ENCODE results near the gene MTTP.

The MTTP gene

DNA sequence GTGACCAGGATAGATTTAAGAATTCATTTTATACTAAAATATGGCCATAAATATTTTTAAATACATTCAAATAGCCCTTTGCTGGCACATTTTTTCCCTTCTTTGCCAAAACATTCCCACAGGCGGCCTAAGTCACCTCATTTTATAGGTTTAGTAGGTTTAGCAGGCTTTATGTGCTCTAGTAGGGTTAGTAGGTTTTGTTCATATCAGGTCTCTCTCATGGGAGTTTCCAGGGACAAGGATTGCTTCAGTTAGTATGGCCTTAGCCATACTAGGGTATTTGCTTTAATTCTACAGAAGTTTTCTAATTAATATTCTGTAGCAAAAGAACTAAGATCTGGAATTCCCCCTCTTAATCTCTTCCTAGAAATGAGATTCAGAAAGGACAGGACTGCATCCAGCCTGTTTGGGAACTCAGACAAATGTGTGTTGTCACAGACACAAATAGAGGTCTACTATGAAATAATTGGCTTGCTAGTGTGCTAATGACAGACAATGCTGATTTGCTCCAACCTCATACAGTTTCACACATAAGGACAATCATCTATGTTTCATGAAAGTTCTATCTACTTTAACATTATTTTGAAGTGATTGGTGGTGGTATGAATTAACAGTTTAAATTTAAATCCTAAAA, 772 bp upstream of the MTTP start:
- TF ChIP-seq CREB1 (IDR thresholded peaks at IDR 0.05; ENCODE audit: low read depth), result no peak
- no peak for TF ChIP-seq REST (IDR thresholded peaks at IDR 0.05; ENCODE audit: low read depth)
- no peak for TF ChIP-seq NFIC (IDR thresholded peaks at IDR 0.05)
- TF ChIP-seq YY1 (IDR thresholded peaks at IDR 0.05; ENCODE audit: low read depth), result no peak
- no peak for TF ChIP-seq TAF1 (IDR thresholded peaks at IDR 0.05; ENCODE audit: low read depth)
- no peak for TF ChIP-seq FOXM1 (IDR thresholded peaks at IDR 0.05; ENCODE audit: borderline replicate concordance, low read depth)
- no peak for TF ChIP-seq EP300 (IDR thresholded peaks at IDR 0.05; ENCODE audit: borderline replicate concordance)
- no peak for TF ChIP-seq TCF12 (IDR thresholded peaks at IDR 0.05; ENCODE audit: low read depth)
- TF ChIP-seq RAD21 (IDR thresholded peaks at IDR 0.05; ENCODE audit: low read depth), result no peak
- no peak for TF ChIP-seq EGR1 (IDR thresholded peaks at IDR 0.05)
- no peak for TF ChIP-seq USF1 (IDR thresholded peaks at IDR 0.05)
- no peak for TF ChIP-seq TEAD4 (IDR thresholded peaks at IDR 0.05)
- TF ChIP-seq ZBTB7A (IDR thresholded peaks at IDR 0.05; ENCODE audit: low read depth), result no peak
- TF ChIP-seq CEBPB (IDR thresholded peaks at IDR 0.05), result no peak
- TF ChIP-seq, protein P1, sequence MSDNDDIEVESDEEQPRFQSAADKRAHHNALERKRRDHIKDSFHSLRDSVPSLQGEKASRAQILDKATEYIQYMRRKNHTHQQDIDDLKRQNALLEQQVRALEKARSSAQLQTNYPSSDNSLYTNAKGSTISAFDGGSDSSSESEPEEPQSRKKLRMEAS (IDR thresholded peaks at IDR 0.05), result no peak

GRCh38 chr4:99578714-99579113, 4.1 kb downstream of the MTTP start:
- TF ChIP-seq TEAD4 (IDR thresholded peaks at IDR 0.05), result no peak
- TF ChIP-seq YY1 (IDR thresholded peaks at IDR 0.05; ENCODE audit: low read depth), result no peak
- no peak for TF ChIP-seq TCF12 (IDR thresholded peaks at IDR 0.05; ENCODE audit: low read depth)
- no peak for TF ChIP-seq FOXM1 (IDR thresholded peaks at IDR 0.05; ENCODE audit: borderline replicate concordance, low read depth)
- TF ChIP-seq EGR1 (IDR thresholded peaks at IDR 0.05), result no peak
- TF ChIP-seq, protein P1 (IDR thresholded peaks at IDR 0.05), result no peak
- no peak for TF ChIP-seq CREB1 (IDR thresholded peaks at IDR 0.05; ENCODE audit: low read depth)
- no peak for TF ChIP-seq EP300 (IDR thresholded peaks at IDR 0.05; ENCODE audit: borderline replicate concordance)
- no peak for TF ChIP-seq USF1 (IDR thresholded peaks at IDR 0.05)
- no peak for TF ChIP-seq NFIC (IDR thresholded peaks at IDR 0.05)

DNA sequence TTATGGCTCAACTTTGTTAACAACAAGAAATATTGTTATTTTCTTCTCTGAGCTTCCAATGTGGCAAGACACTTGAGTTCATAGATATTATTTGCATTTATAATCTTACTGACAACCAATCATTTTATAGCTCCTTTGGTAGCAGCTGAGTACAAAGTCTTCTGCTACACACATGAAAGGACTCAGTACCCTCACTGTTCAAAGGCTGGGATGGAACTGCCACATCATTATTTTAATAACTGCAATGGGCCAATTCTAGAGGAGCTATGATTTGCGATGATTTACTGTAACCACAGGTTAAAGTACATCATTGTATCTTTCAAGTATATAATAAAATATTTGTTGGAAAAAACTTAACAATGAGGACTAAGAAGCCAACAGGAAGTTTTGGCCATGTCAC, 10.9 kb downstream of the MTTP start:
- TF ChIP-seq, protein P1 (IDR thresholded peaks at IDR 0.05), result no peak
- TF ChIP-seq TAF1 (IDR thresholded peaks at IDR 0.05; ENCODE audit: low read depth) (no peak), TEAD4 (IDR thresholded peaks at IDR 0.05) (no peak), TCF12 (IDR thresholded peaks at IDR 0.05; ENCODE audit: low read depth) (no peak), CEBPB (IDR thresholded peaks at IDR 0.05) (no peak), NFIC (IDR thresholded peaks at IDR 0.05) (no peak)

DNA sequence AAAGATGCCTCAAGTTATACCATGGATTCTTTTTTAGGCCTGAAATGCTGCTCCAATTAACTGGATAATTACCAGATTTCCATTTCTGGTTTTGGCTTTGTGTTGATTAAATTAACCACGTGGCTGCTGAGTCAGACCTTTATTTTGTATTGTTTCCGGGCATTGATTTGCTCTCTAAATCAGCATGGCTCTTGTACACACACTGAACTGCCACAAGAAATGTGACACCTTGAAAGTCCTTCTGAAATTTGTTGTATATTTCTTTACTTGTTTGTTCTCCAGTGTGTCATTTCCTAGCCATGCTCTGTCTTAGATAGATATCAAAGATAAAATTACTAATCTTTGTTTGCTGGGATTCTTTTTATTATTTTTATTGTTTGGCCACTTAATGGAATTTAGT, 11.7 kb downstream of the MTTP start:
- TF ChIP-seq TAF1 (IDR thresholded peaks at IDR 0.05; ENCODE audit: low read depth) (no peak), TEAD4 (IDR thresholded peaks at IDR 0.05) (no peak), EP300 (IDR thresholded peaks at IDR 0.05; ENCODE audit: borderline replicate concordance) (no peak), EGR1 (IDR thresholded peaks at IDR 0.05) (no peak), CREB1 (IDR thresholded peaks at IDR 0.05; ENCODE audit: low read depth) (no peak), FOXM1 (IDR thresholded peaks at IDR 0.05; ENCODE audit: borderline replicate concordance, low read depth) (no peak), YY1 (IDR thresholded peaks at IDR 0.05; ENCODE audit: low read depth) (no peak), TCF12 (IDR thresholded peaks at IDR 0.05; ENCODE audit: low read depth) (no peak), REST (IDR thresholded peaks at IDR 0.05; ENCODE audit: low read depth) (no peak), USF1 (IDR thresholded peaks at IDR 0.05) (no peak), NFIC (IDR thresholded peaks at IDR 0.05) (no peak), ZBTB7A (IDR thresholded peaks at IDR 0.05; ENCODE audit: low read depth) (no peak), RAD21 (IDR thresholded peaks at IDR 0.05; ENCODE audit: low read depth) (no peak), CEBPB (IDR thresholded peaks at IDR 0.05) (no peak)
- TF ChIP-seq, protein P1 (IDR thresholded peaks at IDR 0.05), result no peak

DNA sequence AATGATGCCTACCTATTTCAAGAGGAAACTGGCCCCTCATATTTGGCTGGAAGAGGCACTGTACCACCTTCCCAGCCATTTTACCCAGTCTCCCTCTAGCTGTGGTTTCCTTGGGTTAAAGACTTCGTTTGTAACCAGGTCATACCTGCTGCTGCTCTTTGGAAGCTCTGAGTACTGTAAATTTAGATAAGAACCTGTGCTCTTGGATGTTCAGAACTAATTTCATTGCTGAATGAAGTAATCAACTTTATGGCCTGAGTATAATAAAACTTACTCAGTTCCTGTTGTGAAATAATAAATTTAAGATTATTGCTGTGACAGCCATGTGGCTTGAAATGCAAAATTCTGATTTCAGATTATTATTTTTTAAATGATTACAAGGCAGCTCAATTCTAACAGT, 12.2 kb downstream of the MTTP start:
- no peak for TF ChIP-seq TCF12 (IDR thresholded peaks at IDR 0.05; ENCODE audit: low read depth)
- no peak for TF ChIP-seq CREB1 (IDR thresholded peaks at IDR 0.05; ENCODE audit: low read depth)
- no peak for TF ChIP-seq TEAD4 (IDR thresholded peaks at IDR 0.05)
- TF ChIP-seq ZBTB7A (IDR thresholded peaks at IDR 0.05; ENCODE audit: low read depth), result no peak
- TF ChIP-seq TAF1 (IDR thresholded peaks at IDR 0.05; ENCODE audit: low read depth), result no peak
- TF ChIP-seq FOXM1 (IDR thresholded peaks at IDR 0.05; ENCODE audit: borderline replicate concordance, low read depth), result no peak
- no peak for TF ChIP-seq YY1 (IDR thresholded peaks at IDR 0.05; ENCODE audit: low read depth)
